LNCAP (cell line): Measurements from ENCODE around the gene MYL11.

Experiments used
- CTCF ChIP-seq: fragments of 450-650 bp; IDR thresholded peaks from 2 replicates; pipeline ENCODE4 v1.5.1; 2017; ENCODE audit warnings: mild to moderate bottlenecking

The MYL11 gene

GRCh38 chr16:30395155-30395991, 20.8 kb downstream of the MYL11 start, which contains the start of gene ZNF48:
Gene ZNF48, plus strand, starts transcription at chr16:30395420. Its CDS starts 375 bp downstream, at chr16:30395795.
- peak; percentile 76 for TF ChIP-seq CTCF

- no peak for TF ChIP-seq CTCF
These were observed 21.5 kb downstream of the MYL11 start for GRCh38 chr16:30395992-30396585.

- no peak for TF ChIP-seq CTCF
These were observed 22.5 kb downstream of the MYL11 start for GRCh38 chr16:30397056-30397455.

- no peak for TF ChIP-seq CTCF
These were observed 23.4 kb downstream of the MYL11 start for GRCh38 chr16:30397776-30398660.

GRCh38 chr16:30398661-30399434, 24.2 kb downstream of the MYL11 start:
- TF ChIP-seq CTCF = no peak

GRCh38 chr16:30399435-30400186, 25.0 kb downstream of the MYL11 start:
- TF ChIP-seq CTCF = no peak
